Transverse colon (tissue), 4 donors: ENCODE measurements around the gene FIGN.

Experiments
- EP300 ChIP-seq: sonication (generic); formaldehyde crosslinking; IDR thresholded peaks from one replicate; pipeline ENCODE4 v1.6.1; 2017; ENCODE audit warnings: antibody characterized with exemption, low read depth
- POLR2A ChIP-seq: fragments of 450-650 bp; IDR thresholded peaks from one replicate; pipeline ENCODE4 v1.6.1; 2016; ENCODE audit warnings: antibody characterized with exemption, mild to moderate bottlenecking, moderate library complexity
- POLR2AphosphoS5 ChIP-seq, 3 donors: sonication (generic); formaldehyde crosslinking; IDR thresholded peaks; one replicate each; pipeline ENCODE4 v1.6.1; 2016; ENCODE audit warnings: antibody characterized with exemption in 3 of 3
- TF ChIP-seq, protein P1 (sequence below), 5 experiments: fragments of 200-600 bp in 3 of 5; fragments of 450-650 bp in 2 of 5; sonication (generic) in 3 of 5; IDR thresholded peaks; 1 replicate in 2 of 5; 2 replicates in 3 of 5; pipeline ENCODE4 v1.5.1; 2016 to 2017; ENCODE audit warnings: antibody characterized with exemption in 5 of 5, inconsistent platforms in 3 of 5, mild to moderate bottlenecking in 2 of 5, moderate library complexity in 1 of 5

DNA sequence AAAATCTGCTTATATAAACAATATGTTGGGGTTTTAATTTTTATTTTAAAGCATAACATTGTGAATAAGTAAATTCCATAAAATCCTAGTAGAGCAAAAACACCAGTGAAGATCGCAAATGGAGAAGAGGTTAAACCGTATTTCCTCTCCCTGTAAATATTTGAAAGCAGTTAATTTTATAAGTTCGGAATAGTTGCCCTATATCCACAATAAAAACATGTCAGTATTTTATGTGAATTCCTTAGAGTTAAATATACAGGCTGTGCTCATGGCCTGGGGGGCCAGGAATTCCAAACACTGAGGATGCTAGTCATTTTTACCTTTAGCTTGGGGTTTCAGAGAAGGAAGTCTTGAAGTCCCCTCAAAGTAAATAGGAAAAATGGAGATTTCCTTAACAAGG, 135.0 kb downstream of the FIGN start:
- TF ChIP-seq POLR2AphosphoS5 (IDR thresholded peaks at IDR 0.05) (no peak), EP300 (no peak), POLR2A (no peak)
- TF ChIP-seq, protein P1, sequence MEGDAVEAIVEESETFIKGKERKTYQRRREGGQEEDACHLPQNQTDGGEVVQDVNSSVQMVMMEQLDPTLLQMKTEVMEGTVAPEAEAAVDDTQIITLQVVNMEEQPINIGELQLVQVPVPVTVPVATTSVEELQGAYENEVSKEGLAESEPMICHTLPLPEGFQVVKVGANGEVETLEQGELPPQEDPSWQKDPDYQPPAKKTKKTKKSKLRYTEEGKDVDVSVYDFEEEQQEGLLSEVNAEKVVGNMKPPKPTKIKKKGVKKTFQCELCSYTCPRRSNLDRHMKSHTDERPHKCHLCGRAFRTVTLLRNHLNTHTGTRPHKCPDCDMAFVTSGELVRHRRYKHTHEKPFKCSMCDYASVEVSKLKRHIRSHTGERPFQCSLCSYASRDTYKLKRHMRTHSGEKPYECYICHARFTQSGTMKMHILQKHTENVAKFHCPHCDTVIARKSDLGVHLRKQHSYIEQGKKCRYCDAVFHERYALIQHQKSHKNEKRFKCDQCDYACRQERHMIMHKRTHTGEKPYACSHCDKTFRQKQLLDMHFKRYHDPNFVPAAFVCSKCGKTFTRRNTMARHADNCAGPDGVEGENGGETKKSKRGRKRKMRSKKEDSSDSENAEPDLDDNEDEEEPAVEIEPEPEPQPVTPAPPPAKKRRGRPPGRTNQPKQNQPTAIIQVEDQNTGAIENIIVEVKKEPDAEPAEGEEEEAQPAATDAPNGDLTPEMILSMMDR (IDR thresholded peaks at IDR 0.05), result no peak
